Dermis microvascular lymphatic vessel endothelial cell (primary cell): ENCODE results near the gene HPCAL1. TPM values are rescaled to one million over a fixed set of nuclear protein-coding genes. Genes with fewer than 3 reads are reported as not detected.

Source experiments
- DNase-seq, 2 donors: peaks; one replicate each; pipeline versions ENCODE4 v3.0.0 to v3.0.0-alpha.2; 2010; ENCODE audit warnings: low read depth in 2 of 2
- total RNA-seq: library from RNA; depleted of rRNA; stranded (reverse); fragments of >200 nt; gene quantifications from 2 replicates; pipeline ENCODE4 v1.2.1, GENCODE V29; 2014

HPCAL1 gene
- total RNA-seq, 1 donor from 2014 or later, result 34.3 TPM

DNA sequence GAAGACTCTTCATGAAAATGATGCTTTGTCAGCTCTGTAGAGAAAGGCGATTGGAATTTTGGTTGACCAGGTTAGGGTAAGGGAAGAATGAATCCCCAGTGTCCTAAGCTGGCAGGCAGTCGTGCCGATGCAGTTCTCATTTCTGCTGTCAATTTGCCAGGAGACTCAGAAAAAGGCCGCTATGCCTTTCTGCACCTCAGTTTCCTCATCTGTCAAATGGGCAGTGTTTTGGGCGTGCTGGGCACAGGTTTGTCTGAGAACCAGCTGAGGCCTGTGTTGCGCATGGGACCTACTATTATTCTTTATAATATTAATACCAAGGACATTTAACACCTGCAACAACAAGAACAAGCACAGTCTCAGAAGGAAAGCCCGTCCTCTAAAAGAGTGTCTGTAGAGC lies 50.3 kb downstream of the HPCAL1 start:
- no peak for DNase-seq

GRCh38 chr2:10353931-10354330 lies 51.2 kb downstream of the HPCAL1 start:
- no peak for DNase-seq

DNA sequence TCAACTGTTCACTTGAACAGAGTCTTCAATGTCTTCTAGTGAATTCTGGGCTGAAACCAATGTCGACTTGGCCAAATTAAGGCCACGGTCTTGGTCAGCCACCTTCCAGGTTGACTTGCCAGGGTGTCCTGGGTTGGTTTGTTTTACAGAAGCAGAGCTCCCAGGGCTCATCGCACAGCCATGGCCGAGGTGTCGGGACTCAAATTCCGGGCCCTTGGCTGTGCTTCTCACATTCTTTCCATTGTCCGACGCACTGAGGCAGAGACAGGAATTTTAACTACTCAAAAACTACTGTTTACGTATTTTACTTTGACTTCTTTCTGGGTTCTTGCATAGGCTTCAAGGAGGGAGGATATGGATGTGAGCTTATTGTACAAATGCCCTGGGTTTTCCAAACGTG lies 51.7 kb downstream of the HPCAL1 start:
- no peak for DNase-seq

DNA sequence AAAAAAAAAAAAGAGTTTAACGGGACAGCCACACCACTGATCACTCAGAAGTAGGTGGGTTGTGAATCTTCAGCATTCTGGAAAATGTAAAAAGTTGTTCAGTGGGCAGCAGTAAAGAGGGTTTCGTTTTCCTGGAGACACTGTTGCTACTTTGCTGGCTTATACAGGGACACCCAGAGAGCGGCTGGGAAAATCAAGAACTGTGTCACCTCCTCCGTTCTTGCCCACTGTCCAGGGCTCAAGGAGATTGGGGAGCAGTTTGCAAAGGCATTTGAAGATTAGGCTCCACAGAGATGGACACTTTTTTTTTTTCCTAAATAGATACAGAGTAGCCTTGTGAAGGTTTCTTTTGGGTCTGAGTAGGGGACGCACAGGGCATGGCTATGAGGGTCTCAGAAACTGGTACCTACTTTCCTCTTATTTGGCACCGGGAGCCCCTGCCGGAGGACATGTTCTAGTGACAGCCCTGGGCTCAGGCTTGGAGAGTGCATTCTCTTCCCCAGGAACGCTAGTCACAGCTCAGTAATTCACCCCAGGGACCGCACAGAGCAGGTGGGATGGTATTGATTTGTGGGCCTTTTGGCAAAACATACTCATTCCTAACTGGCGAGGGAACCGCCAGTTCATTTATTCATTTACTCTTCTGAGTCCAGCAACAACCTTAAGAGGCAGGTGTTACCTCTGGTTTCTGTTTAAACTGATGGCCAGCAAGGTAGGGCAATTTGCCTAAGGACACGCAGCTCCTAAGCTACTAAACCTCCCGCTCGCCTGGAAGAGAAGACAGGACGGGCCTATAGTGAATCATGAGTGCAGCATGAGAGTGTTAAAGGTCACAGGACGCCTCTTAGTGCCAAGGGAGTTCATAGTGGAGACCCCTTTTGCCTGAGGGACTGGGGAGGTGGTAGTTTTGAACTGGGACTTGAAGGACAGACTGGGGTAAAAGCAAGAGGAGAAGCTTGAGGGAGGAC lies 53.1 kb downstream of the HPCAL1 start:
- no peak for DNase-seq

DNA sequence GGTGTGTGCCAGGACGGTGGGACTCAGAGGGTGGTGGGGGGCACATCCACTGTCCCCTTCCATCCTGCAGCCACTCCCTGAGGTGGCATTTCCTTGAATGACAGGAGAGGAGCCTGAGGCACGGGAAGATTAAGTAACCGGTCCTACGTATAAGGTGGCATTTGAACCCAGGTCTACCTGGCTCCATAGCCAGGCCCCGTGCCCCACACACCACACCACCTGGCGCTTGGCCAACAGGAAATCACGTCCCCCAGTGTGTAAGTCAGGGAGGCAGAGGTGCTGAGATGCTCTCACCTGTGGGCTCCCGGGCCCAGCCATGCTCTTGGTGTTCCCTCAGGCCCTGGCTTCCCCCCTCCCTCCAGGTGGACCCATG lies 53.7 kb downstream of the HPCAL1 start:
- DNase-seq, result no peak

GRCh38 chr2:10357193-10358169 lies 54.8 kb downstream of the HPCAL1 start:
- no peak for DNase-seq

DNA sequence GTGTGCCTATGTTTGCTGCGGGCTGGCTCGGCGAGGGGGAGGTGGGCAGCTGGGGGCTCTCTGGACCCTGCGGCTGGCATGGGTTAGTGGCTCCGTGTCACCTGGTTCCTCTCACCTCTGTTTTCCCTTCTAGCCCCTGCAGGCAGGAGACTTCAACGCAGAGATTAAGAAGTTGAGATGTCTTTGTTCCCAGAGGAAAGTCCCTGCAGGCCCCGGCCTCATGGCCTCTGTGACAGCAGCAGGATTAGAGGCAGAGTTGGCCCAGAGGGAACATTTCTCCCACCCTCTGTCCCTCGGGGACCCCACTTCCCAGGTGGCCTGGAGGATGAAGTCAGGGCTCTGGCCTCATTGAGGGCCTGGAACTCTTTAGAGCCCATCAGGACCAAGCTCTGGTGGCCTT lies 56.5 kb downstream of the HPCAL1 start:
- DNase-seq, result no peak

DNA sequence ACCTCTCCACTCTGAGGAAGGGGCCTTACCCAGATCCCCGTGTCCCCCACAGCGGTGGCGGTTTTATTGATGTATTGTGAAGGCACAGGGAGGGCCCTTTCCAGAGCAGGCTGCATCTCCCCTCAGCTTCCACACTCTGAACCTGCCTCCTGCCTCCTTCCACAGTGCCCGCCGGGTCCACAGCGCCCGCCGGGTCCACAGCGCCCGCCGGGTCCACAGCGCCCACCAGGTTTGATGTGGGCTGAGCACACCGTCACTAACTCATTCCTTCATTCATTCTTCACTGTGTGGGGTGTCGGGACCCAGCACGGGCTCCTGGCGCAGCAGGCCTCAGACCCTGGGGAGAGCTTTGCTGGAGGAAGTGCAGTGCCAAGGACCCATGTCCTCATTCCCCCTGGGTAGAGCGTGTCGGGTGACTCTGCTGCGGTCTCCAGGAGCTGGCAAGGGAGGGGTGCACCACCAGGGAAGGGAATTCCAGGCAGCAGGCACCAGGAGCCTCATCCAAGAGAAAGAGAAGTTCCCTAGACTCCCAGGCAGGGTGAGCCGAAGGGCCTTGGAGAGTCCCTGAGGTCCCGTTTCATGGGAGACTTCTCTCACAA lies 57.1 kb downstream of the HPCAL1 start:
- no peak for DNase-seq

GRCh38 chr2:10360460-10360849 lies 57.8 kb downstream of the HPCAL1 start:
- no peak for DNase-seq

DNA sequence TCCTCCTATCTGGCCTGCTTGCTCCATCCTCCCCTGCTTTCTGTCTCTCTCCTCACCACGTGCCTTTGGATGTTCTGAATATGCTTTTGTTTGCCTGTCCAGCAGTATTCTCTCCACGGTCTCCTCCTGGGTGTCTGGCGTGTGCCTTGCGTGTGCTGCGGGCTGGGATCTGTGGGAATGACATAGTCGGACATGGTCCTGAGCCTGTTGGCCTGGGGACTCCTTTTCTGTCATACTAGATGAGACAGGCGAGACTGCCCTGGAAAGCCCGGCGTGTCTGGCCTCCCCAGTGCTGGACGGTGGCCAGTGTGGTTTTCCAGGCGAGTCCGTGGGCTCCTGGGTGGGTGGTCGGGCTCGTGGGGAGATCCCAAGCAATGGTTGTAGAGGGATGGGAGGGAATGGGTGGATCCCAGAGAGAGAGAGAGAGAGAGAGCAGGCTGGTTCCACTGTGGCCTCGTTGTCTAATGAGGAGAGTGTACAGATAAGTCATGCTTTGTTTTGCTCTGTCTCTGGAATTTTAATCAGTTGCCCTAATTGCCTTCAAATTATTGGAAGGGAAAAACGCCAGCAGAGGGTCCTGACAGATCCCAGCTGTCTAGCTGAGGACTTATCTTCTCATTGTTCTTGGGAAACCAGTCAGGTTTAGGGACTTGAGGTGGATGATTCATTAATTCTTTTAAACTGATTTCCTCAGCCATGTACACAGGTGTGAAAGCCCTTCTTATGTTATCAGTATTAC lies 58.3 kb downstream of the HPCAL1 start:
- DNase-seq, result no peak

- no peak for DNase-seq
These were observed 59.6 kb downstream of the HPCAL1 start for GRCh38 chr2:10362096-10362897.

GRCh38 chr2:10362898-10363454 lies 60.3 kb downstream of the HPCAL1 start:
- no peak for DNase-seq

DNA sequence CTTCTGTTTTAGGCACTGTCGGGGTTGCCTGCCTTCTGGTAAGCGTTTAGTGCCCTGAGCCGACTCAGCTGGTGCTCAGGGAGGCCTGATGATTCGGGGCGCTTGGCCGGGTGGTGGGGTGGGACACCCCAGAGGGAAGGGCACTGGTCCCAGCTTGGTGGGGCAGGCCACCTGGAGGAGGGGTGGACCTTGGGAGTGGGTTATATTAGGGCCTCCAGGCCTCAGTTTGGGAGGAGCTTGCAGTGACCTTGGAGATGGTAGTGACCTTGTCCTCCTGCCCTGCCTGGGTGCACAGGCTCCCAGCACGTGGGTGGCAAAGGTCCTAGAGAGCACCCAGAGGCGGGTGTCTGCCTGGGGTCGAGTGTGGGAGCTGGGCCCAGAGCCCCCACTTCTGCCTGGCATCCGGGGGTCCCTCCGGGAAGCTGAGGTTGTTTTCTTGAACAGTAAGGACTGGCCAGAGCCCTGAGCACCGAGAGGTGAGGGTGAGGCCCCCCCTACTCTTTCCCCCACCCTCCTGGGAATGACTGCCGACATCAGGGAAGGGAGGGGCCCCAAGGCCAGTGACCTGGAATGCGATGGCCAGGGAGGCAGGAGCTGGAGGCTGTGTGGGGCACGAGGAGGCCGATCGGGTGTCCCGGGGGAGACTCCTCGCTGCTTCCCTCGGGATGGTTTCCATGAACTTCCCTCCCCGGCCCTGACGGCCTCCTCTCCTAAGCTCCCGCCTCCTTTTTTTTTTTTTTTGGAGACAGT lies 61.3 kb downstream of the HPCAL1 start:
- no peak for DNase-seq

- no peak for DNase-seq
These were observed 62.7 kb downstream of the HPCAL1 start for GRCh38 chr2:10365412-10365811.

GRCh38 chr2:10366601-10367270 lies 64.0 kb downstream of the HPCAL1 start:
- no peak for DNase-seq

DNA sequence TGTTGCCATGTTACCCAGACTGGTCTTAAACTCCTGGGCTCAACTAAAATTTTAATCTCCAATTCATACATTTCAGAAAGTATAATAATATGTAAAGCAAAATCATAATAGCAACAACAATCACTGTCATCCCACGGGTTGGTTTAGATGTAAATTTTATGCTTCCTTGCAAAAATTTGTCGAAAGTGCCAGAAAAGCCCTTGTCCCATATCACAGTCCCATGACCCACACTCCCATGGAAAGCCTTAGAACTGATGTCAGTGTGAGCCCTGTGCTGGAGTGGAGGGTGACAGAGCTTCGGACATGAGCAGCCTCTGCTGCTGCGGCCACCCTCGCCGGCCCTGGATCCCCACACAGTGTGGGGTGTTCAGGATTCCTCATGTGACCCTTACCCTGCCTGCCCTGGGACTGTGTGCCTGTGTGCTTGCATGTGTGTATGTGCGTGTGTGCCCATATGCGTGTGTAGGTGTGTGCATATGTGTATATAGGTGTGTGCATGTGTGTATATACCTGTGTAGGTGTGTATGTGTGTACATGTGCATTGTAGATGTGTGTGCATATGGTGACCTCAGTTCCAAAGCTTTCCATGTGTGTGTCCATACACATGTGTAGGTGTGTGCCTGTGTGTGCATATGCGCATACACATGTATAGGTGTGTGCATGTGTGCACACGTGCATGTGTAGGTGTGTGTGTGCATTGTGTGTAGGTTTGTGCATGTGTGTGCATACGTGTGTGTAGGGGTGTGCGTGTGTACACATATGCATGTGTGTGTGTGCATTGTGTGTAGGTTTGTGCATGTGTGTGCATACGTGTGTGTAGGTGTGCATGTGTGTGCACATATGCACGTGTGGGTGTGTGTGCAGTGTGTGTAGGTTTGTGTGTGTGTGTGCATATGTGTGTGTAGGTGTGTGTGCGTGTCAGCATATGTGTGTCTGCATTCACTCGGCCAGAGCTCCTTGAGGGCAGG lies 65.1 kb downstream of the HPCAL1 start:
- no peak for DNase-seq

GRCh38 chr2:10368491-10369231 lies 66.0 kb downstream of the HPCAL1 start:
- no peak for DNase-seq
